Caco-2 (cell line): ENCODE results near the gene USP13. TPM values are rescaled to one million over a fixed set of nuclear protein-coding genes. Genes with fewer than 3 reads are reported as not detected.

Experiments
- BruUV-seq: library from RNA; stranded (reverse); fragments of 400-500 nt; replicated peaks from 2 replicates; lab custom pipeline; 2021; lab: Mats Ljungman, UMichigan
- CTCF ChIA-PET: fragments of 300-600 bp; sonication (Branson Sonifier 250); formaldehyde crosslinking; loops from one replicate; lab custom pipeline; 2022; ENCODE audit warnings: antibody characterized with exemption; lab: Charles Lee
- POLR2A ChIA-PET: fragments of 300-600 bp; sonication (Branson Sonifier 250); formaldehyde crosslinking; loops from one replicate; lab custom pipeline; 2022; ENCODE audit warnings: antibody characterized with exemption; lab: Charles Lee
- DNase-seq, 2 experiments: peaks; one replicate each; pipeline versions ENCODE4 v3.0.0 to v3.0.0-alpha.2; 2020 to 2022
- H3K27me3 ChIP-seq: replicated peaks from 2 replicates; pipeline ENCODE4 v1.6.0; 2011; ENCODE audit warnings: low read length; ENCODE audit not compliant: control insufficient read depth, insufficient read depth
- H3K36me3 ChIP-seq: 2 replicates; pipeline ENCODE4 v1.5.1; 2011; ENCODE audit warnings: low read length; ENCODE audit not compliant: control insufficient read depth, insufficient read depth
- H3K4me1 ChIP-seq: fragments of 250-450 bp; sonication (Bioruptor Pico); 2 replicates; pipeline ENCODE4 v1.5.1; 2020; ENCODE audit warnings: mild to moderate bottlenecking
- H3K4me3 ChIP-seq: 2 replicates; pipeline ENCODE4 v1.5.1; 2011; ENCODE audit warnings: low read depth, mild to moderate bottlenecking, control low read depth, low read length
- H3K9me3 ChIP-seq: fragments of 250-450 bp; sonication (Bioruptor Pico); 2 replicates; pipeline ENCODE4 v1.5.1; 2020; ENCODE audit warnings: mild to moderate bottlenecking, moderate library complexity
- H3K27ac Mint-ChIP-seq: one replicate; pipeline ENCODE4 v1.8.0; 2022; ENCODE audit warnings: mixed read lengths; ENCODE audit not compliant: unreplicated experiment
- H3K27me3 Mint-ChIP-seq: one replicate; pipeline ENCODE4 v1.8.0; 2022; ENCODE audit warnings: mixed read lengths; ENCODE audit not compliant: insufficient read depth, unreplicated experiment
- H3K36me3 Mint-ChIP-seq: one replicate; pipeline ENCODE4 v1.8.0; 2022; ENCODE audit warnings: mild to moderate bottlenecking, mixed read lengths; ENCODE audit not compliant: insufficient read depth, unreplicated experiment
- H3K4me1 Mint-ChIP-seq: one replicate; pipeline ENCODE4 v1.8.0; 2022; ENCODE audit warnings: low read depth, mixed read lengths; ENCODE audit not compliant: unreplicated experiment
- H3K4me3 Mint-ChIP-seq: one replicate; pipeline ENCODE4 v1.8.0; 2022; ENCODE audit warnings: mild to moderate bottlenecking, moderate library complexity, mixed read lengths; ENCODE audit not compliant: unreplicated experiment
- H3K9me3 Mint-ChIP-seq: one replicate; pipeline ENCODE4 v1.8.0; 2022; ENCODE audit warnings: mixed read lengths; ENCODE audit not compliant: unreplicated experiment
- intact Hi-C: fragments of 100-400 bp; cut with micrococcal nuclease; formaldehyde crosslinking; loops from one replicate; pipeline ENCODE4 v1.10.0; 2022; ENCODE audit not compliant: unreplicated experiment
- total RNA-seq: library from RNA; stranded (reverse); gene quantifications from 2 replicates; pipeline ENCODE4 v1.2.3, GENCODE V29; 2022
- TF ChIP-seq, protein P1 (sequence below), 2 experiments: fragments of 200-600 bp in 1 of 2; IDR thresholded peaks; 1 replicate in 1 of 2; 2 replicates in 1 of 2; pipeline versions ENCODE4 v1.5.1 to v1.8.0; 2011 to 2022; ENCODE audit warnings: antibody characterized with exemption in 1 of 2, control low read depth in 1 of 2, inconsistent platforms in 1 of 2, low read depth in 1 of 2, low read length in 1 of 2, mild to moderate bottlenecking in 1 of 2, moderate library complexity in 1 of 2; ENCODE audit not compliant: insufficient read depth in 1 of 2, severe bottlenecking in 1 of 2, unreplicated experiment in 1 of 2

The USP13 gene
- total RNA-seq, 1 experiment from 2014 or later, result 16.2 TPM

DNA sequence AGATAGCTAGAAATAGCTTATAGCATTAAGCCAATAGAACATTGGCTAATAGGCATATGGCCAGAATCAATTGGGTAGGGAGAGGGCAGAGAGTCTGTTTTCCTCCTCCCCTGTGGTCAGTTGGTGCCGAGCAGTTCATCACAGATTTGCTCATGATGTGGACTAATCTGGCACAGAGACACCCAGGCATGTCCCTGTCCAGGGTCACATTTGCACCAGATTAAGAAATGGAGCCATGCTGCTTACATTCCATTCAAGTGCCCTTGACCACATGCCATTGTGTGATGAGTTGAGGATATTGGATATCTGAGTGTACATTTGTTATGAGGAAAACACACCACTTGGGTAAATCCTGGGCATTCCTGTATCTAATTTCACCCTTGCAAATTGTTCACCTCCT is 53.4 kb downstream of the USP13 start:
- no peaks in the 10 kb centered on the region; the same call in 1 of the 2 replicates for H3K36me3 ChIP-seq
- ChIA-PET POLR2A (no interaction called here), CTCF (no interaction called here)
- no peaks in the 10 kb centered on the region for H3K4me1 ChIP-seq
- peaks cover 11% of the 10 kb centered on the region for H3K36me3 Mint-ChIP-seq
- H3K27ac Mint-ChIP-seq, result no peak overlapping the region
- no peak overlapping the region for H3K4me3 ChIP-seq
- no peaks in the 10 kb centered on the region for H3K27me3 Mint-ChIP-seq
- TF ChIP-seq, protein P1, sequence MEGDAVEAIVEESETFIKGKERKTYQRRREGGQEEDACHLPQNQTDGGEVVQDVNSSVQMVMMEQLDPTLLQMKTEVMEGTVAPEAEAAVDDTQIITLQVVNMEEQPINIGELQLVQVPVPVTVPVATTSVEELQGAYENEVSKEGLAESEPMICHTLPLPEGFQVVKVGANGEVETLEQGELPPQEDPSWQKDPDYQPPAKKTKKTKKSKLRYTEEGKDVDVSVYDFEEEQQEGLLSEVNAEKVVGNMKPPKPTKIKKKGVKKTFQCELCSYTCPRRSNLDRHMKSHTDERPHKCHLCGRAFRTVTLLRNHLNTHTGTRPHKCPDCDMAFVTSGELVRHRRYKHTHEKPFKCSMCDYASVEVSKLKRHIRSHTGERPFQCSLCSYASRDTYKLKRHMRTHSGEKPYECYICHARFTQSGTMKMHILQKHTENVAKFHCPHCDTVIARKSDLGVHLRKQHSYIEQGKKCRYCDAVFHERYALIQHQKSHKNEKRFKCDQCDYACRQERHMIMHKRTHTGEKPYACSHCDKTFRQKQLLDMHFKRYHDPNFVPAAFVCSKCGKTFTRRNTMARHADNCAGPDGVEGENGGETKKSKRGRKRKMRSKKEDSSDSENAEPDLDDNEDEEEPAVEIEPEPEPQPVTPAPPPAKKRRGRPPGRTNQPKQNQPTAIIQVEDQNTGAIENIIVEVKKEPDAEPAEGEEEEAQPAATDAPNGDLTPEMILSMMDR (IDR thresholded peaks at IDR 0.05; ENCODE audit: insufficient read depth in 1 of 2, low read depth in 1 of 2, low read length in 1 of 2, severe bottlenecking in 1 of 2, unreplicated experiment in 1 of 2), result no peak
- no TSS peak for BruUV-seq
- H3K27me3 ChIP-seq, result no peaks in the 10 kb centered on the region
- H3K9me3 ChIP-seq, result no peaks in the 10 kb centered on the region
- intact Hi-C loops, result no loop called here
- H3K4me3 Mint-ChIP-seq, result no peak overlapping the region
- DNase-seq, result no peak
- no peaks in the 10 kb centered on the region for H3K4me1 Mint-ChIP-seq
- no peaks in the 10 kb centered on the region for H3K9me3 Mint-ChIP-seq

DNA sequence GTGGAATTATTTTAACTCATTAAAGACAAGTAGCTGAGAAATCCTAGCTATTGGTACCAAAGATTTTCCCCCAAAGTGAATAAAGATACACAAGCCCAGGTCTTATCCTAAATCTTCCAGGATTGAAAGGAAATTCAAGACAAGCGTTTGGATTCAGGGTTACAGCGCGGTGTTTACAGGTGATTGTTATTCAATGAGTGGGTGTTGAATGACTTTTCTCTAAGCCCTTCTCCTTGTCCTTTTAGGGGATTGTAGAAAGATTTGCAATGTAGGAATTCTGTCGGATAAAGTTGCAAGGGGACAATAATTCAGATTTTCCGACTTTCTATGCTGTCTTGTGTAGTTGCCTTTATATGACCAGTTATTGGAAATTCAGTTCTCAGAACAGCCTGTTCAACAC is 57.2 kb downstream of the USP13 start:
- Histone ChIP-seq H3K27me3 (no peaks in the 10 kb centered on the region), H3K4me3 (no peak overlapping the region), H3K9me3 (no peaks in the 10 kb centered on the region), H3K4me1 (no peaks in the 10 kb centered on the region), H3K36me3 (no peaks in the 10 kb centered on the region; the same call in 1 of the 2 replicates)
- ChIA-PET POLR2A (no interaction called here), CTCF (interaction anchor here (0.6 kb wide), 1 partner anchor 74 kb away, joined by 6 read pairs; no protein-coding TSS in a partner anchor)
- Mint-ChIP-seq H3K9me3 (no peaks in the 10 kb centered on the region), H3K36me3 (peaks cover 16% of the 10 kb centered on the region), H3K27me3 (no peaks in the 10 kb centered on the region), H3K4me3 (no peak overlapping the region), H3K4me1 (no peaks in the 10 kb centered on the region), H3K27ac (no peak overlapping the region)
- no TSS peak for BruUV-seq
- DNase-seq, result no peak
- TF ChIP-seq, protein P1 (IDR thresholded peaks at IDR 0.05; ENCODE audit: insufficient read depth in 1 of 2, low read depth in 1 of 2, low read length in 1 of 2, severe bottlenecking in 1 of 2, unreplicated experiment in 1 of 2), result no peak
- intact Hi-C loops, result no loop called here

GRCh38 chr3:179713643-179714090 is 60.8 kb downstream of the USP13 start:
- H3K27me3 Mint-ChIP-seq, result no peaks in the 10 kb centered on the region
- BruUV-seq, result no TSS peak
- TF ChIP-seq, protein P1 (IDR thresholded peaks at IDR 0.05; ENCODE audit: insufficient read depth in 1 of 2, low read depth in 1 of 2, low read length in 1 of 2, severe bottlenecking in 1 of 2, unreplicated experiment in 1 of 2), result no peak
- H3K4me3 ChIP-seq, result no peak overlapping the region
- no peaks in the 10 kb centered on the region for H3K4me1 Mint-ChIP-seq
- no peak overlapping the region for H3K4me3 Mint-ChIP-seq
- intact Hi-C loops, result no loop called here
- ChIA-PET POLR2A (no interaction called here), CTCF (no interaction called here)
- no peaks in the 10 kb centered on the region; the same call in 1 of the 2 replicates for H3K36me3 ChIP-seq
- no peaks in the 10 kb centered on the region for H3K9me3 Mint-ChIP-seq
- no peak for DNase-seq
- no peaks in the 10 kb centered on the region for H3K27me3 ChIP-seq
- no peak overlapping the region for H3K27ac Mint-ChIP-seq
- peaks cover 17% of the 10 kb centered on the region for H3K36me3 Mint-ChIP-seq
- no peaks in the 10 kb centered on the region for H3K9me3 ChIP-seq
- no peaks in the 10 kb centered on the region for H3K4me1 ChIP-seq
